Left lung (tissue), 10 donors: ENCODE measurements around the gene CDH13. TPM values are rescaled to one million over a fixed set of nuclear protein-coding genes. Genes with fewer than 3 reads are reported as not detected.

ENCODE experiments used
- ATAC-seq: fragments of 200-7000 bp; cut with Tn5 transposase; one replicate; pipeline ENCODE4 v1.9.1; 2020; ENCODE audit warnings: moderate library complexity
- DNase-seq, 4 donors: peaks; one replicate each; pipeline ENCODE4 v3.0.0-alpha.2; 2013 to 2020
- H3K27ac ChIP-seq, 2 donors: fragments of 200-600 bp; sonication (generic) in 1 of 2; one replicate each; pipeline versions ENCODE4 v1.5.0 to v1.8.0; 2020 to 2021
- H3K27me3 ChIP-seq, 2 donors: fragments of 200-600 bp; sonication (generic) in 1 of 2; one replicate each; pipeline versions ENCODE4 v1.5.0 to v1.8.0; 2020 to 2021
- H3K36me3 ChIP-seq, 2 donors: fragments of 200-600 bp; sonication (generic) in 1 of 2; one replicate each; pipeline versions ENCODE4 v1.5.0 to v1.8.0; 2020 to 2021
- H3K4me1 ChIP-seq, 2 donors: fragments of 200-600 bp; one replicate each; pipeline ENCODE4 v1.8.0; 2021
- H3K4me3 ChIP-seq, 2 donors: fragments of 200-600 bp; sonication (generic) in 1 of 2; one replicate each; pipeline versions ENCODE4 v1.5.0 to v1.8.0; 2020 to 2021; ENCODE audit warnings: mild to moderate bottlenecking in 1 of 2
- H3K9me3 ChIP-seq, 2 donors: fragments of 200-600 bp; sonication (generic) in 1 of 2; one replicate each; pipeline versions ENCODE4 v1.5.0 to v1.8.0; 2020 to 2021
- intact Hi-C, 2 donors: fragments of 100-400 bp; cut with DNase I; formaldehyde crosslinking; loops; one replicate each; pipeline versions ENCODE4 v1.11.2 to v1.14.2; 2022
- polyA plus RNA-seq, 6 donors: library from polyadenylated mRNA; unstranded; fragments of 120-200 nt; gene quantifications; one replicate each; pipeline ENCODE4 v1.2.1, GENCODE V29; 2013; ENCODE audit not compliant: insufficient read length in 6 of 6
- total RNA-seq, 2 donors: library from RNA; stranded (reverse); fragmentation: NEBNext Ultra II Directional; extraction: Animal tissue kit (Norgen Biotek cat#: 25700); gene quantifications; one replicate each; pipeline ENCODE4 v1.2.1, GENCODE V29; 2021
- TF ChIP-seq, protein P1 (sequence below), 2 donors: fragments of 200-600 bp; sonication (generic) in 1 of 2; IDR thresholded peaks; one replicate each; pipeline versions ENCODE4 v1.5.0 to v1.8.0; 2021; ENCODE audit warnings: antibody characterized with exemption in 2 of 2
- donor health status: DM: no; HTN: yes; CAD: no.
- donor health status: DM: no; HTN: no; CAD: no.

Gene CDH13
- total and polyA plus RNA-seq, 8 donors, result 2.7 to 20.3 (median 3.2) TPM

- DNase-seq, result no peak
- Histone ChIP-seq H3K9me3 (no peaks in the 10 kb centered on the region), H3K27me3 (no peaks in the 10 kb centered on the region), H3K4me1 (no peaks in the 10 kb centered on the region), H3K36me3 (no peaks in the 10 kb centered on the region), H3K27ac (no peak overlapping the region), H3K4me3 (no peak overlapping the region)
- TF ChIP-seq, protein P1, sequence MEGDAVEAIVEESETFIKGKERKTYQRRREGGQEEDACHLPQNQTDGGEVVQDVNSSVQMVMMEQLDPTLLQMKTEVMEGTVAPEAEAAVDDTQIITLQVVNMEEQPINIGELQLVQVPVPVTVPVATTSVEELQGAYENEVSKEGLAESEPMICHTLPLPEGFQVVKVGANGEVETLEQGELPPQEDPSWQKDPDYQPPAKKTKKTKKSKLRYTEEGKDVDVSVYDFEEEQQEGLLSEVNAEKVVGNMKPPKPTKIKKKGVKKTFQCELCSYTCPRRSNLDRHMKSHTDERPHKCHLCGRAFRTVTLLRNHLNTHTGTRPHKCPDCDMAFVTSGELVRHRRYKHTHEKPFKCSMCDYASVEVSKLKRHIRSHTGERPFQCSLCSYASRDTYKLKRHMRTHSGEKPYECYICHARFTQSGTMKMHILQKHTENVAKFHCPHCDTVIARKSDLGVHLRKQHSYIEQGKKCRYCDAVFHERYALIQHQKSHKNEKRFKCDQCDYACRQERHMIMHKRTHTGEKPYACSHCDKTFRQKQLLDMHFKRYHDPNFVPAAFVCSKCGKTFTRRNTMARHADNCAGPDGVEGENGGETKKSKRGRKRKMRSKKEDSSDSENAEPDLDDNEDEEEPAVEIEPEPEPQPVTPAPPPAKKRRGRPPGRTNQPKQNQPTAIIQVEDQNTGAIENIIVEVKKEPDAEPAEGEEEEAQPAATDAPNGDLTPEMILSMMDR (IDR thresholded peaks at IDR 0.05), result no peak
- no peak for ATAC-seq
- intact Hi-C loops, result no loop called here
These were observed 708.3 kb downstream of the CDH13 start for GRCh38 chr16:83335076-83335475.

- DNase-seq (no peak), ATAC-seq (no peak)
- Histone ChIP-seq H3K27ac (no peak overlapping the region), H3K36me3 (no peaks in the 10 kb centered on the region), H3K4me3 (no peak overlapping the region), H3K4me1 (no peaks in the 10 kb centered on the region), H3K9me3 (no peaks in the 10 kb centered on the region), H3K27me3 (no peaks in the 10 kb centered on the region)
- TF ChIP-seq, protein P1 (IDR thresholded peaks at IDR 0.05), result no peak
- intact Hi-C loops, result no loop called here
These were observed 709.8 kb downstream of the CDH13 start for GRCh38 chr16:83336603-83337002.

DNA sequence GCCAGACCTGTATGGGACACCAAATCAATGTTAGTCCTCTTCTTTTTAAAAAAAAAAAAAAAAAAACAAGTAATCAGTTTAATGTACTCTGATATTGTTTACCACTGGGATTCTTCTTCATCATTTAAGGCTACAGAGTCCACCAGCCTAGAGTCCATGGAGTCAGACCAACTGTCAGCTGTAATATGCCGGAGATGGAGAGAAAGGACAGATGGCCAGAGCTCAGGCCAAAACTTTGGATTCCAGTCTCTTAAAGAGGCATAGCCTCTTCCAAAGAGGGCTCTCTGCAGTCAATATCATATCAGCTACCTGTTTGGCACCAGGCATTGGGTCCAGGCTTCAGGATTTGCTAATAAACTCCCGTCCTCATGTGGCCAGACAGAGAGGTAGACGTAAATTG is 711.4 kb downstream of the CDH13 start:
- Histone ChIP-seq H3K27ac (no peak overlapping the region), H3K4me1 (no peaks in the 10 kb centered on the region), H3K4me3 (no peak overlapping the region), H3K27me3 (no peaks in the 10 kb centered on the region), H3K36me3 (no peaks in the 10 kb centered on the region), H3K9me3 (no peaks in the 10 kb centered on the region)
- DNase-seq, result no peak
- intact Hi-C loops, result no loop called here
- ATAC-seq, result no peak
- TF ChIP-seq, protein P1 (IDR thresholded peaks at IDR 0.05), result no peak

DNA sequence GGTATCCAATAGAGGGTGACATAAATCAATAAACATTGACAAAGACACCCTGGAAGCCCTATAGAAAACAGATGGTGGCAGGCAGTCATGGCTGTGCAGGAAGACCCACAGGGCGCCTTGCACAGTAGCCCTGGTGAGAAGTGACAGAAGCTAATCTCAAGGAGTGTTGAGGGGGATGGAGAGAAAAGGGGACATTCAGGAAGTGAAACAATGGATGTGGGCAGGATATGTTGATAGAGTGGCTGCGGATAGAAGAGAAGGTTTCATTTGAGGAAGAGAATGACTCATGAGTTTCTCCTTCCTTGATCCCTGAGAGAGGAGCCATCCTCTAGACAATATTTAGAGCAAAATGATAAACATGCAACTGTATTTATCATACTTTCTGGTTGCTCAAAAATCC is 712.2 kb downstream of the CDH13 start:
- H3K36me3 ChIP-seq, result no peaks in the 10 kb centered on the region
- ATAC-seq, result no peak
- no peaks in the 10 kb centered on the region for H3K9me3 ChIP-seq
- intact Hi-C loops, result no loop called here
- no peaks in the 10 kb centered on the region for H3K4me1 ChIP-seq
- no peak overlapping the region for H3K4me3 ChIP-seq
- H3K27me3 ChIP-seq, result no peaks in the 10 kb centered on the region
- DNase-seq, result no peak
- no peak overlapping the region for H3K27ac ChIP-seq
- TF ChIP-seq, protein P1 (IDR thresholded peaks at IDR 0.05), result no peak

GRCh38 chr16:83343935-83344366 is 717.2 kb downstream of the CDH13 start:
- Histone ChIP-seq H3K4me1 (no peaks in the 10 kb centered on the region), H3K4me3 (no peak overlapping the region), H3K9me3 (no peaks in the 10 kb centered on the region), H3K27me3 (no peaks in the 10 kb centered on the region), H3K36me3 (no peaks in the 10 kb centered on the region), H3K27ac (peak overlapping the region in 1 of 2 donors; percentile 13)
- no peak for ATAC-seq
- DNase-seq, result peak in 1 of 4 donors; percentile 13
- intact Hi-C loops, result no loop called here
- TF ChIP-seq, protein P1 (IDR thresholded peaks at IDR 0.05), result no peak
